HG02571 (cell line): ENCODE results near the gene AGAP9.
"Not testable (repeated sequence)": the region's sequence is repeated elsewhere in the genome, so short reads cannot be mapped to it uniquely, and the experiment has no call there.

ENCODE experiments used
- ATAC-seq: cut with Tn5 transposase; IDR thresholded peaks from one replicate; pipeline ENCODE4 v1.9.1; 2021; ENCODE audit warnings: mild to moderate bottlenecking, moderate library complexity; ENCODE audit not compliant: unreplicated experiment

AGAP9 gene

GRCh38 chr10:47458466-47459154, 64.8 kb downstream of the AGAP9 start:
- no peak for ATAC-seq

- no peak for ATAC-seq
Measured at GRCh38 chr10:47457826-47458225, 65.6 kb downstream of the AGAP9 start.

- no peak for ATAC-seq
Measured at GRCh38 chr10:47457528-47457820, 66.0 kb downstream of the AGAP9 start.

GRCh38 chr10:47456794-47457527, 66.5 kb downstream of the AGAP9 start:
- ATAC-seq = no peak

DNA sequence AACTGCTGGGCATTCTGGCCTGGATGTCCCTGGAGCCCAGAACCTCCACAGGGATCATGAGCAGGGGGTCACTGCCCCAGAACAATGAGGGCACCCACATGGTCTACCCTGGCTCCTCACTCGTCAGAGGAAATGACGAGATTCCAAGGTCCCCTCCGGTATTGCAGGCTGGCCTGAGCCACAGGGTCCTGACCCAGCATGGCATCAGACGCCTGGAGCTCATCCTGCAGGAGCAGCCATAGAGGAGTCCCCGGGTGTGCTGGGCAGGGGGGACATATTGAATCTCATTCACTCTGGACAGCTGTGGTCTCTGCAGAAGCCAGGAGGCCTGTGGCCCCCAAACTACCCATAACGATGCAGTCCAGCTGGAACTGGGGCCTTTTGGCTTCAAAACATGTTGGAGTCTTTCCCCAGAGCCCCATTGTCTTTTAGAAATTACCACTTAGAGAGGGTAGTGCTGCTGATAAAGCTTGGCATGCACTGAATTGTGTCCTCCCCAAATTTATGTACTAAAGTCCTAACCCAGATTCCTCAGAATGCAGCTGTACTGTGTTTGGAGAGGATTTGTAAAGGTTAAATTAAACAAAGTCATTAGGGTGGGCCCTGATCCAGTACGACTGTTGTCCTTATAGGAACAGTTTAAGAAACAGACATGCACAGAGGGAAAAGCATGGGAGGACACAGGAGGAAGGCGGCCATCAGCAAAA, 67.2 kb downstream of the AGAP9 start:
- no peak for ATAC-seq

DNA sequence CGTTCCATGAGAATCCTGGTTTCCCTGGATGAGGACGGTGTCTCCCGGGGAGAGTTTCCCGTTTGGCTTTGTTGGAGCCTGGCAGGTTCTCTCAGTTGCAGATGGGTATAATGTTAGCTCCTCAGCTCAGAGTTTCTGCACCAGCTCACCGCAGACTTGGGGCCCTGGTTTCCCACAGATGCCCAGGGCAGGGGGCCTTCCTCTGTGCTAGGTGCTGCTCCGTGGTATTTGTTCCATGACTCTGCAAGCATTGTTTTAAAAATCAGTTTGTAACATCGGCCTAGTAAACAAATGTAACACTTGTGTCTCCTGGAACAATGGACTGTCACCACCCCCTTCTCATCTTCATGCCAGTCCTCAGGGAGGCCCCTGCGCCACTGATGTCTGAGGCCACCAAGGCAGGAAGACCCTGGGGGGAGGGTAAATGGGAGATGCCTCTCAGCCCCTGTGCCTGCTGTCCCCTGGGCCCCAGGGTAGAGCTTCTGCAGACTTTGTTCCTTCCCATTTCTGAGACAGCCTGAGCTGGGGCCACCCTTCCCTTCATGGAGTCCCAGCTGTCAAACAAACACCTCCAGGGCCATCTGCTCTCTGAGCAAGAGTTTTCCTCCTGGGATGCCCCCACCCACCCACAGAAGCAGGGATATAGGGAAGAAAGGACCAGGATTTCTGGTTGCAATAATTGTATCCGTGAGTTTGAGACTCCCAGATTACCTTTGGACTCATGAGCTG, 67.9 kb downstream of the AGAP9 start:
- not testable (repeated sequence) for ATAC-seq

DNA sequence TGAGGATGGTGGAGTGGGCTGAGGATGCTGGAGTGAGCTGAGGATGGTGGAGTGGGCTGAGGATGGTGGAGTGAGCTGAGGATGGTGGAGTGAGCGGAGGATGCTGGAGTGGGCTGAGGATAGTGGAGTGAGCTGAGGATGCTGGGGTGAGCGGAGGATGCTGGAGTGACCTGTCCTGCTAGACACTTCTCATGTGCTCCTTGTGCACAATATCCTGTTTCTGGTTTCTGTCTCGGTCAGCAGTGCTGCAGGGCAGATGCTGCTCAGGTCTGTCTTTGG, 68.7 kb downstream of the AGAP9 start:
- ATAC-seq = no peak

DNA sequence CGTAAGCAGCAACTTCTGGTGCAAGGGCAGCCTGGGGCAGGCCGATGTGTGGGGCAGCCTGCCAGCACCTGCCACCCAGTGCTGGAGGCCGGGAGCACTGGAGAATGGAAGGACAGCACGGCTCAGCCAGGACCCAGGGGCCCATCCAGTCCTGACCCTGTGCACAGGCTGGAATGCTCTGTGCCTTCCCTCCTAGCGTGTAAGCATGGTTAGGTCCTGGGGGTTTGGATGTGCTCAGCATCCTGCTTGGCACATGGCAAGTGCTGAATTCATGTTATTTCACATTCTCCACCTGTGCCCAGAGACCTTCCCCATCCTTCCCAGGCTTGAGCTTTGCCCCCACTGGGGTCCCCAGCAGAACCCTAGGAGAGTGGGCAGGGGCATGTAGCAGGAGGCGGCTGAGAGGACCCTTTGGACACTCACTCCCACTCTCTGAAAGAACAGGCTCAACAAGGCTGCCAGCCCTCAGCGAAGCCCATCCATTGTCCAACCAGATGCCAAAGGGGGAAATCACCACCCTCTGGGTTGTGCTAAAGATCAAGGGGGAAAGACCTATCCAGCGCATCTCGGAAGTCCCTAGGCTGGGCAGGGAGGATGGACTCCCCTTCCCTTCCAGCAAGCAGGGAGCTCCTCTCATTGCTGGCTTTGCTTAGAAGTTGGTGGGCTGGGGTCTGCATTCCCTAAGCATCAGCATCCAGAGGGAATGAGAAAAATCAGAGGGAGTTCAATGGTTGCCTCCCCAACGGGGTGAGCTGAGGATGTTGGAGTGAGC, 69.2 kb downstream of the AGAP9 start:
- no peak for ATAC-seq

GRCh38 chr10:47453141-47454007, 70.1 kb downstream of the AGAP9 start:
- ATAC-seq = no peak

DNA sequence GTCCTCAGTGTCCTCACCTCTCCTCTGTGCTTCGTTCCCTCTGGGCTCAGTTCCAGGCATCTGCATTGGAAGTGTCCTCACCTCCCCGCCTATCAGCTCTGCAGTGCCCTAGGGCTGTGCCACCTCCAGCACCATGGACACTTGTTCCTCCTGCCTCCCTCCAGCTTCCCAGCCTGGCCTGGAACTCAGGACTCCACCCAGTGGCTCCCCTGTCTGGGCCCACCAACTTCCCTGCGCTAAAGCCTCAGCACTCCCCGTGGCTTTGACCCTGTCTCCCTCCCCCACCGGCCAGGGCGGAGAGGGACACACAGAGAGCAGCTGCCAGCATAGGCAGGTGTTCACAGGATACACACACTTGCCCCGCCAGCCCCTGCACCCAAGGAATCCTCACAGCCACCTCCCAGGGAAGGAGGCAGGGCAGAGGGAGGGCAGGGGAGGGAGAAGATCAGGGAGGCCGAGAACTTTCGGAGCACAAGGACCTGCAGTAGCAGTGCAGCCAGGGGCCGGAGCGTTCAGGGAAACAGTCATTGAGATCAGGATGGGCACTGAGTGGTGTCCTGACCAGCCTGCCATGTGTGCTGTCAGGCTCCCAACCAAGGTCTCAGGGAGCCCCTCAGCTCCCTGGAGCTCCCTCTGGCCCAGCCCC, 70.8 kb downstream of the AGAP9 start:
- no peak for ATAC-seq

DNA sequence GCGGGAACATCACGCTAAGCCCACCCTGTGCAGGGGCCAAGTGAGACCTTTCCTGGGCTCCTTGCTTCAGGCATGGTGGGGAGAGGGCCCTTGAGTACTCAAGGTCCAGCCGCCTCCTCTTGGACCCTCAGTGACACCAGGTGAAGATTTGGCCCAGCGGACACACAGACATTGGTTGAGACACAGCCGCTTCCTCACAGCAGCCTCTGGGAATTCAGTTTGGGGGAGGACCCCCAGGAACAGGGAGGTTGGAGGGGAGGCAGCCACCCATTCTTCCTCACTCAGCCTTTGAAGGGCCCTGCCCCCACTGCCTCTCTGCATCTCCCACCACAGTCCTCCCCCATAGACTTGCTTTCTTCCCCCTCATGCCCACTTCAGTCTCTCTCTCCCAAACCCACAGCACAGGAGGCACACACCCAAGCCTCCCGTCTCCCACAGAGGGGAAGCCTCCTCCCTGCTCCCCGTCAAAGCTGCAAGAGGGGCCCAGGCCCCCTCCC, 71.4 kb downstream of the AGAP9 start:
- ATAC-seq = no peak
